HG03558 (cell line): ENCODE measurements around the gene ZNF562.
"Not testable (repeated sequence)": the region's sequence is repeated elsewhere in the genome, so short reads cannot be mapped to it uniquely, and the experiment has no call there.

Experiments
- ATAC-seq: cut with Tn5 transposase; IDR thresholded peaks from one replicate; pipeline ENCODE4 v1.9.1; 2021; ENCODE audit warnings: moderate number of reproducible peaks; ENCODE audit not compliant: unreplicated experiment; ENCODE audit errors: extremely low read depth

ZNF562 gene

GRCh38 chr19:9674663-9675357, at the start of gene ZNF562:
Gene ZNF562, minus strand, starts transcription at chr19:9675100. Its CDS starts 14,356 bp downstream, at chr19:9660744.
- no peak for ATAC-seq

GRCh38 chr19:9724157-9724556, 49.3 kb upstream of the ZNF562 start:
- ATAC-seq: no peak

GRCh38 chr19:9721861-9722260, 47.0 kb upstream of the ZNF562 start:
- ATAC-seq: no peak

- no peak for ATAC-seq
These were observed 45.6 kb upstream of the ZNF562 start for GRCh38 chr19:9720541-9720940.

- no peak for ATAC-seq
These were observed 36.9 kb upstream of the ZNF562 start for GRCh38 chr19:9711815-9712214.

GRCh38 chr19:9709305-9709704, 34.4 kb upstream of the ZNF562 start:
- ATAC-seq: no peak

- ATAC-seq: no peak
These were observed 30.9 kb upstream of the ZNF562 start for GRCh38 chr19:9705836-9706235.

- no peak for ATAC-seq
These were observed 27.3 kb upstream of the ZNF562 start for GRCh38 chr19:9702186-9702585.

- ATAC-seq: no peak
These were observed 25.5 kb upstream of the ZNF562 start for GRCh38 chr19:9700229-9700981.

- not testable (repeated sequence) for ATAC-seq
These were observed 15.4 kb upstream of the ZNF562 start for GRCh38 chr19:9690301-9690700.

GRCh38 chr19:9679996-9680395, 5.1 kb upstream of the ZNF562 start:
- ATAC-seq: not testable (repeated sequence)

- ATAC-seq: not testable (repeated sequence)
These were observed 530 bp upstream of the ZNF562 start for GRCh38 chr19:9675358-9675901.

GRCh38 chr19:9673912-9674662, 813 bp downstream of the ZNF562 start:
- ATAC-seq: no peak

- no peak for ATAC-seq
These were observed 2.0 kb downstream of the ZNF562 start for GRCh38 chr19:9672893-9673292.

GRCh38 chr19:9671655-9672054, 3.2 kb downstream of the ZNF562 start:
- no peak for ATAC-seq

GRCh38 chr19:9668544-9668943, 6.4 kb downstream of the ZNF562 start:
- ATAC-seq: no peak

- no peak for ATAC-seq
These were observed 7.0 kb downstream of the ZNF562 start for GRCh38 chr19:9667898-9668297.

- ATAC-seq: no peak
These were observed 16.1 kb downstream of the ZNF562 start for GRCh38 chr19:9658769-9659168.

GRCh38 chr19:9653066-9653555, 21.8 kb downstream of the ZNF562 start:
- ATAC-seq: not testable (repeated sequence)

- not testable (repeated sequence) for ATAC-seq
These were observed 23.4 kb downstream of the ZNF562 start for GRCh38 chr19:9651464-9651863.
